ENCODE measurements around the gene PKP4. TPM values are rescaled to one million over a fixed set of nuclear protein-coding genes. Genes with fewer than 3 reads are reported as not detected.

The PKP4 gene
- total and polyA plus RNA-seq, 2 of the 8 experiments (the other 6 are each of a cell fraction or from before 2014, with no cell fraction given) = 48.2 to 88.0 TPM

DNA sequence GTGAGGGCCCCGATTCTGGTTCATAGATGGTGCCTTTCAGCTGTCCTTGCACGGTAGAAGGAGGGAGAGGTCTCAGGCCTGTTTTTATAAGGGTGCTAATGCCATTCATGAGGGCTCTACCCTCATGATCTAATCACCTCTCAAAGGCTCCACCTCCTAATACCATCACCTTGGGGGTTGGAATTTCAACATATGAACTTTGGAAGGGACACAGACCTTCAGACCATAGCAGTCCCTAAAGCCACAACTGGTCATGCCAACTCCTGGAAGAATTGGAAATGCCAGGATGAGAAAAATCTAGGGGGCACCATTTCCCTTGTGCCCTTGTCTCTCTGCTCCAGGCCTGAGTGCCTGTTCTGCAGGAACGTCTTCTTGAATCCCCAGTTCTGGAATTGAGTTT is 213.5 kb downstream of the PKP4 start:
- no peaks in the 10 kb centered on the region for H3K79me2 ChIP-seq (ENCODE audit: control insufficient read depth in 1 of 2, insufficient read depth in 2 of 2, low read length in 2 of 2)
- TF ChIP-seq GABPA (IDR thresholded peaks at IDR 0.05; ENCODE audit: borderline replicate concordance, insufficient read depth, low read length) (no peak), SAP30 (IDR thresholded peaks at IDR 0.05; ENCODE audit: insufficient read depth, insufficient replicate concordance, low read length) (no peak), EP300 (IDR thresholded peaks at IDR 0.05; ENCODE audit: borderline replicate concordance in 1 of 2, low read depth in 2 of 2, low read length in 2 of 2) (no peak), CEBPB (IDR thresholded peaks at IDR 0.05; ENCODE audit: low read depth, low read length) (no peak), GTF2F1 (IDR thresholded peaks at IDR 0.05; ENCODE audit: borderline replicate concordance, low read depth, low read length) (no peak)
- TF ChIP-seq, protein P1, sequence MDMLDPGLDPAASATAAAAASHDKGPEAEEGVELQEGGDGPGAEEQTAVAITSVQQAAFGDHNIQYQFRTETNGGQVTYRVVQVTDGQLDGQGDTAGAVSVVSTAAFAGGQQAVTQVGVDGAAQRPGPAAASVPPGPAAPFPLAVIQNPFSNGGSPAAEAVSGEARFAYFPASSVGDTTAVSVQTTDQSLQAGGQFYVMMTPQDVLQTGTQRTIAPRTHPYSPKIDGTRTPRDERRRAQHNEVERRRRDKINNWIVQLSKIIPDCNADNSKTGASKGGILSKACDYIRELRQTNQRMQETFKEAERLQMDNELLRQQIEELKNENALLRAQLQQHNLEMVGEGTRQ (IDR thresholded peaks at IDR 0.05; ENCODE audit: low read length) = no peak
- H2BK20ac ChIP-seq (ENCODE audit: low read length) = no peak overlapping the region
- WGBS, 2 experiments (ENCODE audit: extremely low coverage in 1 of 2, insufficient coverage in 1 of 2, insufficient read length in 1 of 2, insufficient replicate concordance in 2 of 2, low coverage in 1 of 2, low lambda C conversion rate in 2 of 2, missing lambda C conversion rate in 1 of 2) = 83% methylated on average over 3 of the region's 3 CpGs; no CpG with 5 or more reads in 1 of the 2 experiments
- H4K20me1 ChIP-seq (replicated peaks in 1 of 2; ENCODE audit: control insufficient read depth in 1 of 2, insufficient read depth in 2 of 2, low read length in 2 of 2) = no peaks in the 10 kb centered on the region
- no peak overlapping the region for H4K5ac ChIP-seq (ENCODE audit: insufficient read length, low read depth, low read length)
- H4K8ac ChIP-seq (ENCODE audit: extremely low read depth, insufficient read depth, low read length) = no peak overlapping the region
- no peaks in the 10 kb centered on the region for H3K27me3 ChIP-seq (replicated peaks in 1 of 4; ENCODE audit: control insufficient read depth in 3 of 4, extremely low read depth in 1 of 4, insufficient read depth in 3 of 4, low read length in 3 of 4)
- H3K79me1 ChIP-seq (ENCODE audit: low read depth, low read length) = no peaks in the 10 kb centered on the region
- H2AFZ ChIP-seq (ENCODE audit: low read length) = no peak overlapping the region
- no peak overlapping the region for H3K4me2 ChIP-seq (ENCODE audit: insufficient read depth in 1 of 2, low read depth in 2 of 2, low read length in 2 of 2)
- FAIRE-seq (no peak), DNase-seq (ENCODE audit: low read depth in 1 of 2, low spot score in 2 of 2) (no peak)
- H2BK5ac ChIP-seq (ENCODE audit: low read depth, low read length) = no peak overlapping the region
- H3K23me2 ChIP-seq (ENCODE audit: low read depth, low read length) = no peaks in the 10 kb centered on the region
- H3K23ac ChIP-seq (ENCODE audit: insufficient read length) = no peak overlapping the region
- H3K14ac ChIP-seq (ENCODE audit: insufficient read length) = no peak overlapping the region
- no peak overlapping the region for H3K4ac ChIP-seq (replicated peaks; ENCODE audit: insufficient read length, low read depth, low read length)
- H3K9me3 ChIP-seq (ENCODE audit: insufficient read depth in 2 of 2, low read depth in 1 of 2, low read length in 1 of 2) = no peaks in the 10 kb centered on the region
- no peak overlapping the region for H3K9ac ChIP-seq (replicated peaks in 1 of 4; ENCODE audit: extremely low read depth in 1 of 4, low read depth in 3 of 4, low read length in 3 of 4)
- no peak overlapping the region for H4K91ac ChIP-seq (replicated peaks; ENCODE audit: insufficient read length, low read length)
- no peak overlapping the region for H3K4me3 ChIP-seq (ENCODE audit: extremely low read depth in 1 of 4, insufficient read depth in 2 of 4, low read depth in 3 of 4, low read length in 4 of 4)
- H3K56ac ChIP-seq (replicated peaks; ENCODE audit: insufficient read length, low read depth, low read length) = no peak overlapping the region
- H3K18ac ChIP-seq (ENCODE audit: extremely low read depth, low read length) = no peak overlapping the region
- CTCF ChIA-PET (ENCODE audit: partially characterized antibody) = interaction anchor here (0.8 to 1.3 kb wide), 3 partner anchors 10 to 75 kb away, joined by 3 to 5 read pairs (median 3); no protein-coding TSS in a partner anchor
- no peak overlapping the region for H2BK120ac ChIP-seq (replicated peaks; ENCODE audit: low read depth, low read length)
- H2BK15ac ChIP-seq (ENCODE audit: low read length) = no peak overlapping the region
- H3K36me3 ChIP-seq (ENCODE audit: control insufficient read depth in 2 of 4, insufficient read depth in 4 of 4, low read length in 3 of 4) = peaks cover 15 to 60% (median 20%) of the 10 kb centered on the region in 4 experiments; a peak in 7 of 8 replicates
- H2BK12ac ChIP-seq (ENCODE audit: low read depth, low read length) = no peak overlapping the region
- H2AK5ac ChIP-seq (ENCODE audit: low read depth, low read length) = no peak overlapping the region
- H3K4me1 ChIP-seq (replicated peaks in 1 of 4; ENCODE audit: control insufficient read depth in 3 of 4, insufficient read depth in 4 of 4, low read length in 3 of 4) = no peaks in the 10 kb centered on the region
- H3K27ac ChIP-seq (ENCODE audit: low read depth, low read length) = no peak overlapping the region
- POLR2A ChIA-PET (ENCODE audit: partially characterized antibody) = no interaction called here
